OCI-LY1 (cell line): Measurements from ENCODE around the gene ARL1.
"Not testable (repeated sequence)": the region's sequence is repeated elsewhere in the genome, so short reads cannot be mapped to it uniquely, and the experiment has no call there.

ENCODE experiments used
- CTCF ChIP-seq: fragments of 200-600 bp; sonication (generic), shearing (Covaris generic); IDR thresholded peaks from 2 replicates; pipeline ENCODE4 v1.5.1; 2017; ENCODE audit warnings: mild to moderate bottlenecking, antibody characterized with exemption, low read length, moderate library complexity, mixed read lengths
- EZH2 ChIP-seq: fragments of 200-600 bp; sonication (generic), shearing (Covaris generic); IDR thresholded peaks from 2 replicates; pipeline ENCODE4 v1.8.0; 2017; ENCODE audit warnings: borderline replicate concordance, mixed run types, mild to moderate bottlenecking, antibody characterized with exemption, low read length, moderate library complexity, mixed read lengths

- TF ChIP-seq CTCF, EZH2: not testable (repeated sequence)
Observed at GRCh38 chr12:101410169-101410568, 2.6 kb upstream of the ARL1 start.
